Caki2 (cell line): ENCODE measurements around the gene MYO1E. TPM values are rescaled to one million over a fixed set of nuclear protein-coding genes. Genes with fewer than 3 reads are reported as not detected.
"Not testable (repeated sequence)": the region's sequence is repeated elsewhere in the genome, so short reads cannot be mapped to it uniquely, and the experiment has no call there.

Experiments
- DNase-seq: peaks from one replicate; pipeline ENCODE4 v3.0.0-alpha.2; 2015; ENCODE audit warnings: low read depth
- in situ Hi-C: cut with HindIII; loops from 2 replicates; pipeline ENCODE4 v1.10.0; 2016; ENCODE audit warnings: low sequenced_read_pairs, low pct_unique_long_range_greater_than_20kb, mixed read lengths
- total RNA-seq: library from RNA; depleted of rRNA; stranded (reverse); fragments of >200 nt; shearing (Covaris generic); gene quantifications from 2 replicates; pipeline ENCODE4 v1.2.3, GENCODE V29; 2014; ENCODE audit warnings: low replicate concordance

The MYO1E gene
- total RNA-seq, 1 experiment from 2014 or later: 104 TPM

DNA sequence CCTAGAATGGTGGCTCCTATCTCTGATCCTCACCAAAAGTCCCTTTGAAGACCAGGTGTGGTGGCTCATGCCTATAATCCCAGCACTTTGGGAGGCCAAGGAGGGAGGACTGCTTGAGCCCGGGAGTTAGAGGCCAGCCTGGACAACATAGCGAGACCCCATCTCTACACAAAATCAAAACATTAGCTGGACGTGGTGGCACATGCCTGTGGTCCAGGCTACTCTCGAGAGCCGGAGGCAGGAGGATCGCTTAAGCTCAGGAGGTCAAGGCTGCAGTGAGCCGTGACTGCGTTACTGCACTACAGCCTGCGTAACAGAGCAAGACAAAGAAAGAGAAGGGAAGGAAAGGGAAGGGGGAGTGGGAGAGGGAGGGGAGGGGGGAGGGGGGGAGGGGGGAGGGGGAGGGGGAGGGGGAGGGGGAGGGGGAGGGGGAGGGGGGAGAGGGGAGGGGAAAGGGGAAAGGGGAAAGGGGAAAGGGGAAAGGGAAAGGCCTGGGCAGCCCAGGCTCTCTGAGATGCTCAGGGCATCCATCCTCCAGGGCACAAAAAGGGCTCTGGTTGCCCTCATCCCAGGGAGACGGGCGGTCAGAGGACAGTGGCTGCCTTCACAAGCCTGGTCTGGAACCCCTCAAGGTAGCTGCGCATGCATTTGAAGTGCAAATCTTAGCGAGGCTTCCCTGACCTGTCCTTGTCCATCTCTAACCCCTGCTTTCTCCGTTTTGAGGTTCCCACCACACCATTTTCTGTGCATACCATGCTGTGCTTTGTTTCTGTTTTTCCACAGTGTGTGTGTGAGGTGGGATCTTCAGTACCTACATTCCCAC is 89.9 kb downstream of the MYO1E start:
- DNase-seq: no peak
- in situ Hi-C loops: no loop called here

DNA sequence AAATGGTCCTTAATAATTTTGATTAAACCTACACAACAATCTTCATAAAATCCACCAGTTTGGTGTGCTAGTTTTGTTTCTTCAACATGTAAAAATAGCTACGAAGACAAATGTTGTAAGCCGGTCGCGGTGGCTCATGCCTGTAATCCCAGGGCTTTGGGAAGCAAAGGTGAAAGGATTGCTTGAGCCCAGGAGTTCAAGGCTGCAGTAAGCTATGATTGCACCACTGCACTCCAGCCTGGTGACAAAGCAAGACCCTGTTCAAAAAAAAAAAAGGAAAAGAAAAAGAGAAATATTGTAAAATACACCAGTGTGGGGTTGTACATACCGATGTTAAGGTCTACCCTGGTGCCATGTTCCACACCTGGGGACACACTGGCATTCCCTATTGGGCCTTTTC is 91.0 kb downstream of the MYO1E start:
- no peak for DNase-seq
- in situ Hi-C loops: no loop called here

DNA sequence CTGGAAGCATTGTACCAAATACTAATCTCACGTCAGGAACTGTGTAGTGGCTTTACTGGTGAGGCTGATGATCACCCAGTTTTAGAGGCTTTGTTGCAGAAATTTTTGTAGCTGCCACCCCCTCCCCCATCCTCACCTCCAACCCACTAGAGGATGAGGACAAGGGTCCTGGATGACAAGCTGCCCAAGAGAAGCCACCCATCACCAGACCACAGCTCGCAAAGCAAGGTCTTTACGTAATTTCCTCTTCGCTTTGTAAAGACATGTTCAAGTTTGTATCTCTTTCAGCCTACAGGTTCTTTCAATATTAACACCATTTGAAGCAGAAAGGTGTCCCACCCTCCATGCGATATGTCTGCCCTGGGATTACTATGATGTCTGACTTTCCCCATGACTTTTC is 91.8 kb downstream of the MYO1E start:
- in situ Hi-C loops: no loop called here
- DNase-seq: no peak

DNA sequence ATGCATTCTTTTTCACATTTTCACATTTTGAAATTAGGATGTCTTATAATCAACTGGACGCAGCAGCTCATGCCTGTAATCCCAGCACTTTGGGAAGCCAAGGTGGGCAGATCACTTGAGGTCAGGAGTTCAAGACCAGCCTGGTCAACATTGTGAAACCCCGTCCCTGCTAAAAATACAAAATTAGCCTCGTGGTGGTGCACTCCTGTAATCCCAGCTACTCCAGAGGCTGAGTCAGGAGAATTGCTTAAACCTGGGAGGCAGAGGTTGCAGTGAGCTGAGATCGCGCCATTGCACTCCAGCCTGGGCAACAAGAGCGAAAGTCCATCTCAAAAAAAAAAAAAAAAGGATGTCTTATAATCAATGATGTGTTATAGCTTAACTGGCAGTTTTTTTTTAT is 92.4 kb downstream of the MYO1E start:
- in situ Hi-C loops, DNase-seq: not testable (repeated sequence)

DNA sequence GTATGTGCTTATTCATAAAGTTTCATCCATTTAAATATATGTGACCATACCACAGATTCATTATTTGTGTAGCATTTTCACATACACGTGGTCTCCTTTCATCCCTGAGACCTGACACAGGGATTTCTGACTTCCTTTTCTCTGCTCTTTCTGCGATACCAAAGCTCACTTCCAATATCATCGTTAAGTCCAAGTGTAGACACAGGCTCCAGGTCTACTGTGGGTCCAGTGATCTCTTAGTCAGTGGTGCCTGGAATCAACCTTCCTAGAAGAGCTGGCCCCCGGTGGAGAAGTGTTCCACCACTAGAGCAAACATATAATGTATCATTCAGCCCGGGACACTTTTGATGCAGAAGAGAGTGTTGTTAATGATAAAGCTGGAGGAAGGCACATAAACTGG is 93.6 kb downstream of the MYO1E start:
- no peak for DNase-seq
- in situ Hi-C loops: no loop called here

DNA sequence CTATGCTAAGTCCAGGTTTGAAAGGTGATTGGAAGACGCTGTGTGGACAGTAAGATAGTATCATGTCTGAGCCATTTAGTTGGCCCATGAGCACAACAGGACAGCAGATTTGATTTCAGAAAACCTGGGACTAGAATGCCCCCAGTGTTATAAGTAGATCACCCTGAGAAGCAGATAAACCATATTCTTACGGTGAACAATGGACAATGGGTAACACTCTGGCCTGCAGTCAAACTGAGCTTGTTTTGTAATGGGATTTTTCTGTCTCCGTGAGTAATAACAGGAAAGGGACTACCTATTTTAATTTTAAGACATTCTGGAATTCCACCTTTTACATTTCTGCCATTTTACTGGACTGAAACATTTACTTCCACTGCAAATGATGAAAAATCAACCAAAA is 94.6 kb downstream of the MYO1E start:
- DNase-seq: no peak
- in situ Hi-C loops: no loop called here

DNA sequence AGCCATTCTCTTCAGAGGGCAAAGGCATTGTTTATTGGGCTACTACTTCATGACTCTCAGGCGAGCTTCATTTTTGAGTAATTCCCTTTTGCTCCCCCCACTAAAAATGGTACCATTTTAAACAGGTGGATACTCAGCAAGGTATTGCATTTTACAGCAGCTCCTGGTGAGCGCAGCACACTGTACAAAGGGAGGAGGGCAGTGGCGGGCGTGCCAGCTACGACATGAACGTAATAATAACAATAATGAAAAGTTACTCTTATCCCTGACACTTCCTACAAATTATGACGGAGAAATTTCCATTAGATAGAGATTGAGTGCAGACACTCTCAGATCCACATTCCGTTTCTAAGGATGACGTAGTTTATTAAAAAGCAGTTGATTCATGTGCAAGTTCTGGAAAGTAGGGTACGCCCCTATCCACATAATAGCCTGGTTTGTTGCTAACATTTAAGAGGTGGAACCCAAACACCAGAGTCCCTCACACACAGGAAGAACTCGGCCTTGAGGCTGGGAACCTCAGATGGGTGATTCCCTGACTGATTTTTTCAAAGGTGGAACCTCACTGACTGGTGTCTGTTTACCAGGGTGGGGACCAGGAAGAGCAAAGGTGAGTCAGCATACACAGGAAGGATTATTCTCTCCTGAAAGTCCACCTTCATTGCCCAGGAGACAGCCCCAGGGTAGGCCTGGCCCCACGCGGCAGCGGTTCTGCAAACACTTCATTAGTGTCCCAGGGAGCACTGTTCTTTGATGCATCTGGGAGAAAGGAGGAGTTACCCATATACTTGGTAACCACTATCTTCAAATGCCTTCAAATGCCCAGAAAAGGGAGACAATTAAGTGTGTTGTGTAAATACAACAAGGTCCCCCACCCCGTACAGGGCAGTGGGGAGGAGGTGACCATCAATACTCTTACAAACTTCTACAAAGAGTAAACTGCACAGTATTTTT is 96.2 kb downstream of the MYO1E start:
- DNase-seq: peak; percentile 79
- in situ Hi-C loops: no loop called here

DNA sequence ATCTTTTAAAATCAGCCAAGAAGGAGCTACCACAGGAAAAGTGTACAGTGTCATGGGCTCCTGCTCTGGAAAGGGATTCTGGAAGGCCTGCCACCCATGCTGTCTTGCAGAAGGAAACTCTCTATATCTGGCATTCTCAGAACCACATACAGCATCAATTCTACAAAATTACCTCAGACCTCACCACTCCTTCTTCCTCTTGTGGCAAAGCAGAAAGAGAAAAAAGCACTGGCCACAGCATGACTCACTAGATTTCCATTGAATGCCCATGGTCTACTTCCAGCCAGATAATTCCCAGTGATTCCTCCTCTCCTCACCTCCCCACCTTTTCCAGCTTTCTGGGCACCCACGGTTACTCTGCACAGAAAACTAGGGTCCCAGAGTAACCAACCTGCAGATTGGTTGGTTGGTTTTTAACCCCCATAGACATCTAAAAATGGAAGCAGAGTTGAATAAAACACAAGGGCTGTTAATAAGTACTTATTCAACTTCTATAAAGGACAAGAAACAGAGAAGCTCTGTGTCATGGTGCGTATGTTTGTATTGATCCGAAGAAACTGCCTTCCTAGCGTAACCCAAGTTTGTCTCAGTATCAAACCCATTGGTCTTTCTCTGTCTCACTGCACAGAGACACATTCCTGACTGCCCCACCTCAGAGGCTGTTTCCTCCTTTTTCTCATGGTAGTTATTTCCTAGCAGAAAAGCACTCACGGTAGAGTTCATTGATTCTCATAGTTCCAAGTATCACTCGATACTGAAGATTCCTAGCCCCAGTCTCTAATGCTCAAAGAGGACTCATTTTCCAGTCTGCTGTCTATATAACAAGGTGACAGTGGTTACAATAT is 98.3 kb downstream of the MYO1E start:
- peak; percentile 75 for DNase-seq
- in situ Hi-C loops: no loop called here

DNA sequence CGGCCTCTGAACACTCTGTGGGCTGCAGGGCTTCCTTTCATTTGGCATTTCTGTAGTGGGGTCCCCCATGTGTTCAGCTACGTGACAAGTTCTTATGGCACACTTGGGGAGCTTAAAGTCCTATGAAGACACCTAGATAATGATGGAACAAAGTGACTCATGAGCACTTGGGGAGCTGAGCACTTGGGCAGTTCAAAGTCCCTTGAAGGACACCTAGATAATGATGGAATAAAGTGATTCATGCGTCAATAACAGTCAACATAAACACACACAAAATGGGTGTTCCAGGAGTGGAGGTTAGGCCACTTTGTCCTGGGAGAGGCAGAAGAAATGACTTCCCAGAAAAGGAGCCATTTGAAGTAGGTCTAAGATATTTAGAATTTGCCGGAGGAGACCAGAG is 99.4 kb downstream of the MYO1E start:
- DNase-seq: no peak
- in situ Hi-C loops: no loop called here

DNA sequence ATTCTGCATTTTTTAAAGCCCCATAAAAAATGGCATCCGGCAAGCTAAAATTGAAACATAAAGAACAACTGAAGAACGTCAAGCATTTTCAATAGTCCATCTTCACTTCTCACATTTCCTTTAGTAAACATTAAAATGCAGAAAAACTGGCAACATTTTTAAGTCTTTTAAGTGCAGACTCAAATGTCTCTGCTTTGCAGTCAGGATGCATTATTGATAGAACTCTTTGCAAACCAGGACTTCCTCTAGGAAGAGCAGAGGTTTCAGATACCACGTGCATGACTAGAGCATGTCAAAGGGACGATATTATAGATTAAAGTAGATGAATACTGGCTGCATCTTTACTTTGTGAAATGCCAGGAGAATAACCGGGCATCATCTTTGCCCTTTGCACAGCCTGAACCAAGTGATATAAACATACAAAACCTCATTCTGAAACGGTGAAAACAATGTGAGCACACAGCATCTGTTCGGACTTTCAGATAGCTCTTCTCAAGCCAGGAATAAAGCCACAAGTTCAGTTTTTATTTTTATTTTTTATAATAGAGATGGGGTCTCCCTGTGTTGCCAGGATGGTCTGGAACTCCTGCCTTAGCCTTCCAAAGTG is 101.0 kb downstream of the MYO1E start:
- no peak for DNase-seq
- in situ Hi-C loops: no loop called here

DNA sequence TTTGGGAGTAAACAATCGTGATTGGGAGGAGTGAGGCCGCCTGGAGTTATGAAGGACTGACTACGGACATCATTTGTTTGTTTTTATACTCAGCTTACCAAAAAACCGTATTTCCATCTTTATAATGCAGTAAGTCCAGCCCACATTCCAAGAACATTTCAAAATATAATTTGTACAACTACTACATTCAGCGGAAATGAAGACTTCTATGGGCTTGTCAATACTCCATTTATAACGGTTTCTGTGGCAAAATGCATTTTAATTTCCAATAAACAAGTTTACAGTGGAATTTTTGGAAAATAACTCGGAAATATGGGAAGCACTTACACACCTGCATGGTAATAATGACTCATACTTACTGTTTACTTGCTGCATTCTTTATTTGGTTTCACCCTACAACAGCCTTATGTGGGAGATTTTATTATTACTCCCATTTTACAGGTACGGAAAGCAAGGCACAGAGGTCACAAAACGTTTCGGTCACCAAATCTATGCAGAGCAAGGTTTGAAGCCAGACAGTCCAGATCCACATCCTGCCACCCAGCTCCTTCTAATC is 103.7 kb downstream of the MYO1E start:
- in situ Hi-C loops: no loop called here
- no peak for DNase-seq

DNA sequence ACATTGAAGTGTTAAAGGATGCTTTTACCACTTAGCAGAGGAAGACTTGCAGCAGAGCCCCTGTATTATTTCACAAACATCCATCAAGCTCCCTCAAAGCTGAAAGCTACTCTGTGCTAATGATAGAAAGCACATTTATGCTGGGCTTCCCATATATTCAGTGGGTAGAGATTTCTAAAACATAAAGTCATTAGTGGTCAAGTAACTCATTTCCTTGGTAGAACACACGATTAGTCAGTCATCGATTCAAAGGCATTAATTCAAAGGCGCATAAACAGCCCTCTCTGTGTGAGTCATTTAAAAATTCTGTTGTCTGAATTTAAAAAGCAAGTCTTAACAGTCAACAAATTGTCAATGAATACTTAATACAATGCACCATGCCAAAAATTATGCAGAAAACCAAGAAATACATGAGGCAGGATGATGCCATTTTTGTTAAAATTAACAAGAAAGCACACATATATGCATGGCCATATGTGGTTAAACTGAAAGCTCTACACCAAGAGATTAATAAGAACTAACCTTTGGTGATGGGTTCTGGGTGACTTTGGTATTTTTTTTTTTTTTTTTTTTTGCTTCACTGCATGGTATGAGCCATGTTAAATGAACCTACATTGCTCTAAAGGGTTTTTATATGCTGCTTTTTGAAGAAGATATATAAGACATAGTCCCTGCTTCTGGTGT is 104.4 kb downstream of the MYO1E start:
- DNase-seq: no peak
- in situ Hi-C loops: no loop called here

DNA sequence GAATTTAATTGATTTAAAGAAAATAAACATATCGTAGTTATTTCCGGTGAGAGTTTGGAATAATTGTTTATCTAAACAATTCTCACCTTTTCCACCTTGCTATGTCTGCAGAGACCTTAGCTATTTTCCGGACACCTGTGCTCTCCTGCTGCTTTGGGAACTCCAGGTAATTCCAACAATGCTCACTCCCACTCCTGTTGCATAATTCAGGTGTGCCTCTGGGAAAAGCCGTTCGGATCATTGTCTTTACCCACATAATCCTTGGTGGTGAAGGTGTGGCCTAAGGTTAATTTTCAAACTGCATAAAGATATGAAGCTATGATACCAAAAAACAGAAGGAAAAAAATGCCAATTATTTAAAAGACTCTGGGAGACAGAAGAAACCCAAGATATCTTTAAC is 106.6 kb downstream of the MYO1E start:
- DNase-seq: no peak
- in situ Hi-C loops: no loop called here

DNA sequence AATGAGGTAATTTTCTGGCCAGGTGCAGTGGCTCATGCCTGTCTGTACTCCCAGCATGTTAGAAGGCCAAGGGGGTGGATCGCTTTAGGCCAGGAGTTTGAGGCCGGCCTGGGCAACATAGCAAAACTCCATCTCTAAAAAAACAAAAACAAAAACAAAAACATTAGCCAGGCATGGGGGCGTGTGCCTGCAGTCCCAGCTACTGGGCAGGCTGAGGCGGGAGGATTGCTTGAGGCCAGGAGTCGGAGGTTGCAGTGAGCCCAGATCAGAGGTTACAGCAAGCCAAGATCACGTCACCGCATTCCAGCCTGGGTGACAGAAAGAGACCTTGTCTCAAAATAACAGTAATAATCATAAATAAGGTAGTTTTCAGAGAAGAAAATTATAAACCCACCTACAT is 110.4 kb downstream of the MYO1E start:
- in situ Hi-C loops: no loop called here
- DNase-seq: no peak

DNA sequence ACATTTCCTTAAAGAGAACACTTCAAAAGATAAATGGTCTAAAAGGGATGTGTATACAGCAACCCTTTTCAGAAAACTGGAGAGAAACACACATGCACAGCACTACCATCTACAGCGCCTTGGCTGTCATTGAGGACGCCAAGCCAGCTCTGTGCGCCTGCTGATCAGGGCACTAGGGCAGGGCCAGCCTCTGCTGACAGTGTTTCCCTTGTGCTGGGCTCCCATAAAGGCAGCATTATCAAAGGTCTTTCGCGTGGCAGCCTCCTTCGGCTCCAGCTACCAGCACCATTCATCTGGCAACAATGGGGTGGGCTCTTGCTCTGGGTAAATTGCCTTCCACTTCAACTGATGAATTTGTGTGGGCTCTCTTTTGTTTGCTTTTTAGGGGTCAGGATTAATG is 112.6 kb downstream of the MYO1E start:
- no peak for DNase-seq
- in situ Hi-C loops: no loop called here

DNA sequence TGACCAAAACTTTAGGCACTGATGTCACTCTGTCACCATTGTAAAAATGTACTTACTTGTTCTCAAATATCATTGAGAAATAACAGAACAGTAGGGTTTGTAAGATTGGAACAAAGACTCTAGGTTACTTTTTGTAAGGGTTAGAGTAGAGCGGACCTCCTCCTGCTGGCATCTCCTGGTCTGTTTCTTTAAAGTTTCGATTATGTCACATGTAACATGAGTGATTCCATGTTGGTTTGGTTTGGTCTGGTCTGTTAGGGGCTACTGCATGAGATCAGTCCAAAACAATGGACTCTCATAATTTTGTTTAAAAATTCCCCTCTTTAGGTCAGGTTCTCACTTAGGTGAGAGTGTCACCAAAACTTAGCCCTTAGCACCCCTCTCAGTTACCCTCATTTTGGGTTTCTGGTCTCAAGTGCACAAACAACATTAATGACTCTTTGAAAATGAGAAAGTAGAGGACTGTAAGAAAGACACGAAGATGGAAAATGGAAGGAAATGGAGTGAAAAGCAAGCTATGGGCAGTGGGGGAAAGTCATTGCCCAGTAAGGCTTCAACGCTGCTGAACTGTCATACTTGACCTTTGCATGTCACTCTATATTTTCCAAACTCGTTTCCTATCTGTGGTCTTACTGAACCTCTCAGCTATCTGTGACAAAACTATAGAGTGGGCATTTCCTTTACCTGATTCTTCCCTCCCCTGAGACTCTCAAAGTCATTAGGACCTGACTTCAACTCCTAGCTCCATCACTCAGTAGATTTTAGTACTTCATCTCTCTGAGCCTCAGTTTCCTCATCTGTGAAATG is 113.3 kb downstream of the MYO1E start:
- DNase-seq: no peak
- in situ Hi-C loops: no loop called here

DNA sequence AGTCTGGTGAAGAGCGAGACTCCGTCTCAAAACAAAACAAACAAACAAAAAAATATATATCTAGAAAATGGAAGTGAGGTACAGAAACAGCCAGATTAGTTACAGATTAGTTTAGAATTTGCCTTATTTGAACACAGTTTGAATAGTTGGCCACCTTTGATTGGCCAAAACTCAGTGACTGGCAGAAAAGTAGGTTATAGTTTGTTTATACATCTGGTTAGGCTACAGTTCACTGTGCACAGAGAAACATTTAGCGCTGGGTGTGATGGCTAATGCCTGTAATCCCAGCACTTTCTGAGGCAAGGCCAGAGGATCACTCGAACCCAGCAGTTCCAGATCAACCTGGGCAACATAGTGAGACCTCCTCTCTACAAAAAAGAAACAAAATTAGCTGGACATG is 114.4 kb downstream of the MYO1E start:
- peak; percentile 54 for DNase-seq
- in situ Hi-C loops: no loop called here
